ENCODE results near the gene WRAP53.

DNA sequence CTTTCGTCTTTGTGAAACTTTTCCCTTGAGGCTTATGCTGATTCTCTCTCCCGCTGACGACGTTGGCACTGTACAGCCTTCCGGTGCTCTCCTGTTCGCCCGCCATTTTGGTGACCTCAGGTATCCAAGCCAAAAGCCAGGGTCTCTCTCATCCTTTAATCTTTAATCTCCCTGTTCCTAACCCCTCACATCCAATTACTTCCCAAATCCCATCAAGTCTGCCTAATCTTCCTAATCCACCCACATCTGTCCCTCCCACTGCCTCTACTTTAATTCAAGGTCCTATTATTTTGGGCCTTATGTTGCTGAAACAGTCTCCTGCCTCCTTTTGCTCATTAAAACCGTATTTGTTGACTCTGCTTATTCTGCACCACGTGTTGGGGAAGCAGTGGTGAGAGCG is 7.3 kb downstream of the WRAP53 start:
- no peak for TF ChIP-seq POLR2A (IDR thresholded peaks at IDR 0.05)
- TF ChIP-seq, protein P1, sequence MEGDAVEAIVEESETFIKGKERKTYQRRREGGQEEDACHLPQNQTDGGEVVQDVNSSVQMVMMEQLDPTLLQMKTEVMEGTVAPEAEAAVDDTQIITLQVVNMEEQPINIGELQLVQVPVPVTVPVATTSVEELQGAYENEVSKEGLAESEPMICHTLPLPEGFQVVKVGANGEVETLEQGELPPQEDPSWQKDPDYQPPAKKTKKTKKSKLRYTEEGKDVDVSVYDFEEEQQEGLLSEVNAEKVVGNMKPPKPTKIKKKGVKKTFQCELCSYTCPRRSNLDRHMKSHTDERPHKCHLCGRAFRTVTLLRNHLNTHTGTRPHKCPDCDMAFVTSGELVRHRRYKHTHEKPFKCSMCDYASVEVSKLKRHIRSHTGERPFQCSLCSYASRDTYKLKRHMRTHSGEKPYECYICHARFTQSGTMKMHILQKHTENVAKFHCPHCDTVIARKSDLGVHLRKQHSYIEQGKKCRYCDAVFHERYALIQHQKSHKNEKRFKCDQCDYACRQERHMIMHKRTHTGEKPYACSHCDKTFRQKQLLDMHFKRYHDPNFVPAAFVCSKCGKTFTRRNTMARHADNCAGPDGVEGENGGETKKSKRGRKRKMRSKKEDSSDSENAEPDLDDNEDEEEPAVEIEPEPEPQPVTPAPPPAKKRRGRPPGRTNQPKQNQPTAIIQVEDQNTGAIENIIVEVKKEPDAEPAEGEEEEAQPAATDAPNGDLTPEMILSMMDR (IDR thresholded peaks at IDR 0.05), result no peak
